ENCODE results near the gene SERGEF. TPM values are rescaled to one million over a fixed set of nuclear protein-coding genes. Genes with fewer than 3 reads are reported as not detected.

The SERGEF gene
- total RNA-seq, 2 donors from 2014 or later: 27.3 to 32.0 TPM

GRCh38 chr11:17738151-17738973 is 274.5 kb downstream of the SERGEF start:
- peaks cover 11 to 18% of the 10 kb centered on the region in 2 donors for H3K4me1 ChIP-seq (ENCODE audit: control insufficient read depth in 1 of 2, low read depth in 2 of 2)
- DNase-seq (ENCODE audit: low spot score) (no peak), ATAC-seq (ENCODE audit: insufficient number of reproducible peaks, low FRiP score, low read depth) (no peak)
- H3K27ac ChIP-seq: no peak overlapping the region
- TF ChIP-seq CTCF (IDR thresholded peaks at IDR 0.05): no peak
- H3K9me3 ChIP-seq: no peaks in the 10 kb centered on the region
- no peak overlapping the region for H3K4me3 ChIP-seq
- H3K36me3 ChIP-seq: no peaks in the 10 kb centered on the region
- peaks cover 14% of the 10 kb centered on the region for H3K27me3 ChIP-seq (replicated peaks; ENCODE audit: insufficient read depth)

Other genes with a start within 250 kb of the SERGEF start
- gene TPH1, start 33.2 kb upstream of the SERGEF start, total RNA-seq: 10 to 100 TPM; 17.5 to 21.7 TPM
- 10 to 100 TPM; 11.8 to 18.6 TPM for gene SAAL1, start 93.0 kb upstream of the SERGEF start, total RNA-seq
- under 1 TPM in 1 of 2 donors, not detected in 1; 0.78 TPM for gene MRGPRX3, start 119.5 kb upstream of the SERGEF start, total RNA-seq
- gene MRGPRX4, start 159.8 kb upstream of the SERGEF start, total RNA-seq: not detected
- gene SAA4, start 223.8 kb upstream of the SERGEF start, total RNA-seq: not detected
- 1 to 10 TPM; 2.0 to 2.5 TPM for gene SAA2, start 235.6 kb upstream of the SERGEF start, total RNA-seq

All from thoracic aorta (tissue), 2 donors.